DMS53 (cell line): Measurements from ENCODE around the gene DNAH17.

Source experiments
- DNase-seq: peaks from one replicate; lab custom pipeline; 2025; lab: John Stamatoyannopoulos, UW

DNAH17 gene, protein sequence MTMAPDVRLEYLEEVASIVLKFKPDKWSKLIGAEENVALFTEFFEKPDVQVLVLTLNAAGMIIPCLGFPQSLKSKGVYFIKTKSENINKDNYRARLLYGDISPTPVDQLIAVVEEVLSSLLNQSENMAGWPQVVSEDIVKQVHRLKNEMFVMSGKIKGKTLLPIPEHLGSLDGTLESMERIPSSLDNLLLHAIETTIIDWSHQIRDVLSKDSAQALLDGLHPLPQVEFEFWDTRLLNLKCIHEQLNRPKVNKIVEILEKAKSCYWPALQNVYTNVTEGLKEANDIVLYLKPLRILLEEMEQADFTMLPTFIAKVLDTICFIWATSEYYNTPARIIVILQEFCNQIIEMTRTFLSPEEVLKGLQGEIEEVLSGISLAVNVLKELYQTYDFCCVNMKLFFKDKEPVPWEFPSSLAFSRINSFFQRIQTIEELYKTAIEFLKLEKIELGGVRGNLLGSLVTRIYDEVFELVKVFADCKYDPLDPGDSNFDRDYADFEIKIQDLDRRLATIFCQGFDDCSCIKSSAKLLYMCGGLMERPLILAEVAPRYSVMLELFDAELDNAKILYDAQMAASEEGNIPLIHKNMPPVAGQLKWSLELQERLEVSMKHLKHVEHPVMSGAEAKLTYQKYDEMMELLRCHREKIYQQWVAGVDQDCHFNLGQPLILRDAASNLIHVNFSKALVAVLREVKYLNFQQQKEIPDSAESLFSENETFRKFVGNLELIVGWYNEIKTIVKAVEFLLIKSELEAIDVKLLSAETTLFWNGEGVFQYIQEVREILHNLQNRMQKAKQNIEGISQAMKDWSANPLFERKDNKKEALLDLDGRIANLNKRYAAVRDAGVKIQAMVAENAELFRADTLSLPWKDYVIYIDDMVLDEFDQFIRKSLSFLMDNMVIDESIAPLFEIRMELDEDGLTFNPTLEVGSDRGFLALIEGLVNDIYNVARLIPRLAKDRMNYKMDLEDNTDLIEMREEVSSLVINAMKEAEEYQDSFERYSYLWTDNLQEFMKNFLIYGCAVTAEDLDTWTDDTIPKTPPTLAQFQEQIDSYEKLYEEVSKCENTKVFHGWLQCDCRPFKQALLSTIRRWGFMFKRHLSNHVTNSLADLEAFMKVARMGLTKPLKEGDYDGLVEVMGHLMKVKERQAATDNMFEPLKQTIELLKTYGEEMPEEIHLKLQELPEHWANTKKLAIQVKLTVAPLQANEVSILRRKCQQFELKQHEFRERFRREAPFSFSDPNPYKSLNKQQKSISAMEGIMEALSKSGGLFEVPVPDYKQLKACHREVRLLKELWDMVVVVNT (N-terminal part only)

GRCh38 chr17:78577296-78577695, at the start of gene DNAH17:
Gene DNAH17, minus strand, starts transcription at chr17:78577396. Its CDS starts 2,339 bp downstream, at chr17:78575057.
- DNase-seq = no peak

- DNase-seq = no peak
Measured at GRCh38 chr17:78624324-78625151, 47.3 kb upstream of the DNAH17 start.

GRCh38 chr17:78623541-78623940, 46.3 kb upstream of the DNAH17 start:
- no peak for DNase-seq

DNA sequence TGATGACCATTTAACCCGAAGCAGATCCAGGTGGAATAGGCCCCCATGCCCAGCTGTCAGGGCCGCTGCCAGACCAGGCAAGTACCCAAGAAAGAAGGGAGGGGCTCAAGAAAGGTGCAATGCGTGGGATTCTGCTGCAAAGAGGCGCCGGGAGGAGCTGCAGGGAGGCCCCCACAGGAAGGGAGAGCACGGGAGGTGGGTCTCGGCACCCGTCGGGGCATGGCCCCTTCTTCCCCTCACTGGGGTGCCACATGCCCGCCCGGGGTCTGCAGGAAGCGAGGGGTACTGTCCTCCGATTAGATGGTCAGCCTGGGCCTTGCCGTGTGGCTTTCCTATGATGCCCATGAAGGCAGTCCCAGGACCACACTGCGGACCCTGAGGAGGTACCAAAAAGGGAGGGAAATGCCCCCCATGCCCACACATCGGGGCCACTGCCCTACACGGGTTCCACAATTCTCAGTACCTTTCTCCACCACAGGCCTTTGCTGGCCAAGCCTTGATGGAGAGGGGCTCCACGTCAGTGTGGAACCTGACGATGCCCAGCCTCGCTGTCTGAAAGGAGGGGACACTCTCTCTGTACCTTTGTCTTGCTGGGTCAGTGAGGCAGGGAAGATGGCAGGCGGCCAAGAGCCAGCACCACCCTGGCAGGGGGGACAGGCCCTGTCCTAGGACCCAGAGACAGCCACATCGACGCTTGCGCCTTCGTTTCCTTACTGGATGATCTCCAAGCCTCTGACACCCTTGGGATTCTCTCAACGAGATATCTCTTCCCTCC, 45.5 kb upstream of the DNAH17 start:
- DNase-seq = no peak

GRCh38 chr17:78621720-78622490, 44.7 kb upstream of the DNAH17 start:
- DNase-seq = peak; percentile 37

DNA sequence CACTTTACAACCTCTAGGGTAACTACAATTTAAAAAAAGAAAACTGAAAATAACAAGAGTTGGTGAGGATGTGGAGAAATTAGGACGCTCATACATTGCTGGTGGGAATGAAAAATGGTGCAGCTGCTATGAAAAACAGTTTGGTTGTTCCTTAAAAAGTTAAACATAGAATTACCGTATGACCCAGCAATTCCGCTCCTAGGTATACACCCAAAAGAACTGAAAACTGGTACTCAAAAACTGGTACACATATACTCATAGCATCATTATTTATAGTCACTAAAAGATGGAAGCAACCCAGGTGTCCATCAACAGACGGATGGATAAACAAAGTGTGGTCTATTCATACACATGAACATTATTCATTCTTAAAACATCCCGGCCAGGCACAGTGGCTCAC, 42.9 kb upstream of the DNAH17 start:
- DNase-seq = no peak

DNA sequence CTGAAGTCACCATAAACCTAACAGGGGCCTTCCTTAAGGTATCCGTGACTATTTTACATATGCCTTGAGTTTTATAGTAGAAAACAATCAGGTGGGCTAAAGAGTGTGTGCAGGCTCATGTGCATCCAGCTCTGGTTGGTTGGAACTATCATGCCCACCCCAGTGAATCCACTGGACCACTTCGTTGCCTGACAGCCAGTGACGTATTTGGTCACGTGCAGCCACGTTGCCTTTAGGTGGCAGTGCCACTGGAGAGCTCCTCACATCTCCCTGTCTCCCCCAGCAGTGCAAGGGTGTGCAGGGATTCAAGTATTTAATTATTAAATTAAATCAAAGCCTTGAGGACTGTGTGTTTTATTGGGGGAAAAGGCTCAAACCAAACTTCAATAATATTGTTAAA, 42.1 kb upstream of the DNAH17 start:
- DNase-seq = no peak

- no peak for DNase-seq
Measured at GRCh38 chr17:78618264-78619066, 41.3 kb upstream of the DNAH17 start.

DNA sequence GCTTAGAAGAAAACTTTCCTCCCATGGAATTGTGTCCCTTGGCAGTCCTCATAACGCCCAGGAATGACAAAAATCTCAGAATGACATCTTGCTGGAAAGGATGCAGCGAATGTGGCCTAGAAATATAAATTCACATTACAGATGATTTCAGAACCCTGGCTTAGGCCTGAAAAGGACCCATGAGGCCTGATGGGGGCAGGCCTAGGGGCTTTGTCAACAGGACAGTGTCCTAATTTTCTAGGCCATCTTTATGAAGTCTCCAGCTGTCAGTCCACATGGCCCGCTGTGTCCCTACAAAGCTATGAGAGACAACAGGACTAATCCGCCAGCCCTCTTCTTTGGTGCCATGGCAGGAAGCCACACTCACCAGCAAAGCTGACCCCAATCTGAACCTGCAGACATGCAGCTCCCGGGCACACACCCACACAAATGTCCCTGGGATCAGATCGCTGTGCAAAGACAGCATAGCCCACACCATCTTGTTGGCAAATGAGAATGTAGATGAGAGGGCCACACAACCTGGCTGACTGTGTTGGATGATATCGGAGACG, 40.4 kb upstream of the DNAH17 start:
- DNase-seq = no peak

DNA sequence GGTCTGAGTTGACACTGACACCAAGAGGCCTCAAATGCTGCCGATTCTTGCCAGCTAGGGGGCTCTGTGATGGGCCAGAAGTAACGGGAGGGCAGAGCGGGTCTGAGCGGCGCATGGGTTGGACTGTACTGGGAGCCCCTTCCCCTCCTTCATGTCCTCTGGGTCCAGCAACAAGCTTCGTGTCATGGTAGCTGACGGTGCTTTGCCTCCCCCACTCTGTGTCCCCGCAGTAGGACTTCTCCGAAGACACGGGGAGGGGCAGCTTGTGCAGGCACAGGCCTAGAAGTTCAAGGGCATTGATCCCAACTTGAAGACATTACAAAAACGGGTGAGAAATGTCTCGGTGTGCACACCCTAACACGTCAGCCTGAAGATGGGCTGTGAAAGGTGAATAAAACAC, 39.8 kb upstream of the DNAH17 start:
- no peak for DNase-seq

DNA sequence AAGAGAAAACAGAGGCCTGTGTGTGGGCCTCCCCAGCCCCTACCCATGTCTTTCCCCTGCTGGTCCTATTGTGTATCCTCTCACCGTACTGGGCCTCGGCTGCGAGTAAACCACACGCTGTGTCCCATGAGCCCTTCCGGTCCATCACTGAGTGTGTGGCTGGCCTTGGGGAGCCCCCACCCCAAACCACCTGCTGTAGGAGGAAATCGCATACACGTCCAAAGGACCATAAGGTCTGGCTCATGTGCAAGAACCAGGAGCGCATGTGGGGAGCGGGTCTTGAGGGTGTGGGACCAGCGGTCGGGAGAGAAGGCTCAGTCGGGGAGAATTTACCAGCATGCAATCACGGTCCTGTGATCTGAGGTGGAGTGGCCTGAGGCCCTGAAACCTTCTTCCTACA, 38.4 kb upstream of the DNAH17 start:
- no peak for DNase-seq

GRCh38 chr17:78613416-78613815, 36.2 kb upstream of the DNAH17 start:
- no peak for DNase-seq

- DNase-seq = no peak
Measured at GRCh38 chr17:78611607-78612006, 34.4 kb upstream of the DNAH17 start.

DNA sequence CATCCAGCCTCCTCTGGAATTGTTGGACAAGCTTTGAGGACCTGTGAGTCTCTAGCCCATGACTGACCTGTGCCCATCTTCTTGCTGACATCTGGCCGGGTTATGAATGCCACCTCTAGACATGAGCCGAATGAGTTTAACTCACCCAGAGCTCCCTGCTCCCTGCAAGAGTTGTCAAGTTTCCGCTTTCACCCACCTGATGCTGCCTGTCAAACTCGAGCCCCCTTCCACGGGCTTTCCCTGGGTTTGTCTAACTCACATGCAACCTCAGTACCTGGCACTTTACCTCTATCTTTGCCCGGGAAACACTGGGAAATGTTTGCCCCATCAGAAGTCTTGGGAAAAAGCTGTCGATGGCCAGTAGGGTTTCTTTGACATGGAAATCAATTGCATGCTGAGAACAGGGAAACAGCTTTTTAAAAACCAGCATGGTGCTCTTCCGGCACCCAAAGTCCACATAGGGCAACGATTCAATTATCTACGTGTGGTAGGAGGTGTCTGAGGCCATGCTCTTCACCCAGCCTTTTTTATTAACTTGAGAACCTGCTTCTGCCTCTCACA, 33.8 kb upstream of the DNAH17 start:
- DNase-seq = no peak

- no peak for DNase-seq
Measured at GRCh38 chr17:78609191-78609641, 32.0 kb upstream of the DNAH17 start.

DNA sequence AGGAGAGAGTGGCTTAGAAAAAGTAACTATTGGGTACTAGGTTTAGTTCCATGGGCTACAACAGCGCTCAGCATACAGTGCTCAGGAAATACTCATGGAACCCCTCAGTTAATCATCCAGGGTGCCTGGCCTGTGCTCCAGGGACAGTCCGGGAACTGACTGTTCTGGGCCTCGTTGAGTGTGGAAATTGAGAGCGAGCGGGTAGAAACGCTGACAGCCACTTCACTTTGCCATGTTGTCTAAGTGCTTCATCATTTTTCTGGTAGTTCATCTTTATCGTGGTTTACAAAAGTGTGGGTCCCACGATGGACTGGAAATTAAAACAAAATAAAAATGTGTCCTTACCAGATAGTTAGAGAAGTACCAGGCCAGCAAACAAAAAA, 31.6 kb upstream of the DNAH17 start:
- DNase-seq = no peak

DNA sequence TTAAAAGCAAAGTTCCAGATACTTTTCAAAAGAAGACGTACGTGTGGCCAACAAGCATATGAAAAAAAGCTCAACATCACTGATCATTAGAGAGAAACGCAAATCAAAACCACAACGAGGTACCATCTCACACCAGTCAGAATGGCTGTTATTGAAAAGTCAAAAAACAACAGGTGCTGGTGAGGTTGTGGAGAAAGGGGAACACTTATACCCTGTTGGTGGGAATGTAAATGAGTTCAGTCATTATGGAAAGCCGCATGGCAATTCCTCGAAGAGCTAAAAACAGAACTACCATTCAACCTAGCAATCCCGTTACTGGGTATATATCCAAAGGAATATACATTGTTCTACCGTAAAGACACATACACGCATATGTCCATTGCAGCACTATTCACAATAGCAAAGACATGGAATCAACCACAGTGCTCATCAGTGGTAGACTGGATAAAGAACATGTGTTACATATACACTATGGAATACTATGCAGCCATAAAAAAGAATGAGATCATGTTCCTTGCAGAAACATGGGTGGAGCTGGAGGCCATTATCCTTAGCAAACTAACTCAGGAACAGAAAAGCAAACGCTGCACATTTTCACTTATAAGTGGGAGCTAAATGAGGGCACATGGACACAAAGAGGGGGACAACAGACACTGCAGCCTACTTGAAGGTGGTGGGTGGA, 31.1 kb upstream of the DNAH17 start:
- DNase-seq = no peak

DNA sequence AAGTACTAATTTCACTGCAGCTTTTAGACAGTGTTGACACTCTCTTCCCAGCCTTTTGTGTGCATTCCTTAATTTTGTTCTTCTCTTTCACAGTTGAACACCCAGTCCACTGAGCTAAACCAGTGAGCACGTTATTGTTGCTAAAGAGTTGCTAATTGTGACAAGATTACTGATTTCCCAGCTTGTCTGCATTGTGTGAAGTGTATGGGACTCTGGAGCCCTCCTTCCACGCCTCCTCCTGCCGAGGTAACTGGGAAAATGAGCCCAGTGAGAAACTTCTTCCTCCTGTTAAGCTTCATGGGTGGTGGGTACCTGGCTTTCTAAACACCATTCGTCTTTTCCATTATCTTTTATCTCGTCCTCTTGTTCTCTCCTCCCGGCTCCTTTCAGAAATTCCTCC, 29.8 kb upstream of the DNAH17 start:
- DNase-seq = no peak
